Spleen (tissue), 7 donors: Measurements from ENCODE around the gene TMEM129.

Experiments used
- POLR2A ChIP-seq, 3 donors: fragments of 450-650 bp; IDR thresholded peaks; one replicate each; pipeline ENCODE4 v1.5.1; 2017; ENCODE audit warnings: antibody characterized with exemption in 3 of 3, mild to moderate bottlenecking in 1 of 3
- TF ChIP-seq, protein P1 (sequence below), 11 experiments: fragments of 200-600 bp in 7 of 11; fragments of 450-650 bp in 4 of 11; sonication (generic) in 4 of 11; IDR thresholded peaks in 8 of 11; conservative IDR thresholded peaks in 3 of 11; 1 replicate in 7 of 11; 2 replicates in 4 of 11; pipeline versions ENCODE4 v1.4.0 to v1.8.0; 2016 to 2021; ENCODE audit warnings: antibody characterized with exemption in 11 of 11, inconsistent platforms in 4 of 11, mild to moderate bottlenecking in 1 of 11
- donor health status: DM: no; HTN: no; CAD: no; lungs with moderate emphysema.
- donor health status: DM: no; HTN: no; CAD: no.
- donor health status: DM: no; HTN: no; CAD: no.

DNA sequence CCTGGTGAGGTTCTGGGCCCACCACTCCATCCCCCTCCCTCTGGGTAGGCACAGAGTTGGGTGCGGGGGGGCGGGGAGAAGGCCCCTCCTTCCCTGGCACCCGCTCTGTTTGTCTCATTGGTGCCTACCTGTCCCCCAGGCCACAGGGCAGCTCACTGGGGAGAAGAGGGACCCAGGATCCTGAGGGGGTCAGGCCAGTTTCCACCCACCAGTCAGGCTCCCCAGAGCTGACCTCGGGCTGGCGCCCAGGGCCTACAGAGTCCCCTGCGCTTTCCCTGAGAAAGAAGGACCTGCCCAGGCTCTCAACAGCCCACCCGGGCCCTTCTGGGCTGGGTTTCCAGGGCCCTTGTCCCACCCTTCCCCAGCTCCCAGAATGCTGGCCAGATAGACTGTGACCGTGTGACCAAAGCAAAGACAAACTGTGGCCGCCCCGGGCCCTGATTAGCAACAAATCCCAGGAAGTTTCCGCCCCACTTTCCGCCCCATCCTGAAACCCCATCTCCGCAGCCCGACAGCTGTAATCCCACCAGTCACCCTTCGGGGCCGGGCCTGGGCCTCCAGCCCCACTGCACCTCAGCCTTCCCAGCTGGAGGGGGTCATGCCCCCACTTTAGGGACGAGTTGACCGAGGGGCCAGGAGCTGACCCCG is 38.2 kb upstream of the TMEM129 start:
- TF ChIP-seq, protein P1, sequence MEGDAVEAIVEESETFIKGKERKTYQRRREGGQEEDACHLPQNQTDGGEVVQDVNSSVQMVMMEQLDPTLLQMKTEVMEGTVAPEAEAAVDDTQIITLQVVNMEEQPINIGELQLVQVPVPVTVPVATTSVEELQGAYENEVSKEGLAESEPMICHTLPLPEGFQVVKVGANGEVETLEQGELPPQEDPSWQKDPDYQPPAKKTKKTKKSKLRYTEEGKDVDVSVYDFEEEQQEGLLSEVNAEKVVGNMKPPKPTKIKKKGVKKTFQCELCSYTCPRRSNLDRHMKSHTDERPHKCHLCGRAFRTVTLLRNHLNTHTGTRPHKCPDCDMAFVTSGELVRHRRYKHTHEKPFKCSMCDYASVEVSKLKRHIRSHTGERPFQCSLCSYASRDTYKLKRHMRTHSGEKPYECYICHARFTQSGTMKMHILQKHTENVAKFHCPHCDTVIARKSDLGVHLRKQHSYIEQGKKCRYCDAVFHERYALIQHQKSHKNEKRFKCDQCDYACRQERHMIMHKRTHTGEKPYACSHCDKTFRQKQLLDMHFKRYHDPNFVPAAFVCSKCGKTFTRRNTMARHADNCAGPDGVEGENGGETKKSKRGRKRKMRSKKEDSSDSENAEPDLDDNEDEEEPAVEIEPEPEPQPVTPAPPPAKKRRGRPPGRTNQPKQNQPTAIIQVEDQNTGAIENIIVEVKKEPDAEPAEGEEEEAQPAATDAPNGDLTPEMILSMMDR (IDR thresholded peaks at IDR 0.05 in 8 of 11, conservative IDR thresholded peaks at IDR 0.05 in 3 of 11), result no peak
- TF ChIP-seq POLR2A (IDR thresholded peaks at IDR 0.05), result no peak
